ENCODE data around the gene CWC15.

The CWC15 gene

GRCh38 chr11:94998285-94998684, 24.9 kb upstream of the CWC15 start:
- no peak for TF ChIP-seq CTCF (conservative IDR thresholded peaks at IDR 0.05; ENCODE audit: low read depth, low read length)
- no peak overlapping the region for H3K4me3 ChIP-seq (ENCODE audit: low read length)
- DNase-seq (ENCODE audit: low read depth): no peak

- peak; percentile 25 for TF ChIP-seq CTCF (conservative IDR thresholded peaks at IDR 0.05; ENCODE audit: low read depth, low read length)
- H3K4me3 ChIP-seq (ENCODE audit: low read length): no peak overlapping the region
- no peak for DNase-seq (ENCODE audit: low read depth)
Measured at GRCh38 chr11:94997437-94997836, 24.1 kb upstream of the CWC15 start.

GRCh38 chr11:94993400-94993943, 20.1 kb upstream of the CWC15 start:
- no peak for DNase-seq (ENCODE audit: low read depth)
- no peak for TF ChIP-seq CTCF (conservative IDR thresholded peaks at IDR 0.05; ENCODE audit: low read depth, low read length)
- H3K4me3 ChIP-seq (ENCODE audit: low read length): no peak overlapping the region

- TF ChIP-seq CTCF (conservative IDR thresholded peaks at IDR 0.05; ENCODE audit: low read depth, low read length): no peak
- DNase-seq (ENCODE audit: low read depth): no peak
- no peak overlapping the region for H3K4me3 ChIP-seq (ENCODE audit: low read length)
Measured at GRCh38 chr11:94988748-94989147, 15.4 kb upstream of the CWC15 start.

GRCh38 chr11:94987378-94987777, 14.0 kb upstream of the CWC15 start:
- DNase-seq (ENCODE audit: low read depth): no peak

GRCh38 chr11:94975599-94975998, 2.2 kb upstream of the CWC15 start:
- no peak for DNase-seq (ENCODE audit: low read depth)
- no peak overlapping the region for H3K4me3 ChIP-seq (ENCODE audit: low read length)
- no peak for TF ChIP-seq CTCF (conservative IDR thresholded peaks at IDR 0.05; ENCODE audit: low read depth, low read length)

More at GRCh38 chr11:94987378-94987777, 14.0 kb upstream of the CWC15 start:
- no peak overlapping the region for H3K4me3 ChIP-seq (ENCODE audit: low read length)
- TF ChIP-seq CTCF (conservative IDR thresholded peaks at IDR 0.05; ENCODE audit: low read depth, low read length): no peak

GRCh38 chr11:94974178-94974577, 822 bp upstream of the CWC15 start:
- TF ChIP-seq CTCF (conservative IDR thresholded peaks at IDR 0.05; ENCODE audit: low read depth, low read length): no peak
- DNase-seq (ENCODE audit: low read depth): no peak
- peak overlapping the region; percentile 95 for H3K4me3 ChIP-seq (ENCODE audit: low read length)

Data from retinal pigment epithelial cell (primary cell).